PFSK-1 (cell line): Measurements from ENCODE around the gene UBE2E1.

ENCODE experiments used
- FOXP2 ChIP-seq: optimal IDR thresholded peaks from 2 replicates; pipeline ENCODE3; 2011; ENCODE audit warnings: borderline replicate concordance, control low read depth, inconsistent platforms; ENCODE audit not compliant: insufficient read depth; ENCODE audit errors: extremely low read length, extremely low read depth
- POLR2AphosphoS5 ChIP-seq: IDR thresholded peaks from 2 replicates; pipeline ENCODE4 v1.6.1; 2012; ENCODE audit warnings: low read depth, mild to moderate bottlenecking, control low read depth, low read length, moderate library complexity
- REST ChIP-seq, 2 experiments: IDR thresholded peaks; 2 replicates each; pipeline versions ENCODE4 v1.6.1 to v1.8.0; 2011 to 2012; ENCODE audit warnings: low read depth in 2 of 2, low read length in 2 of 2, control low read depth in 1 of 2, inconsistent platforms in 1 of 2, mild to moderate bottlenecking in 1 of 2, moderate library complexity in 1 of 2; ENCODE audit not compliant: insufficient read depth in 1 of 2
- SIN3A ChIP-seq: IDR thresholded peaks from 2 replicates; pipeline ENCODE4 v1.6.1; 2012; ENCODE audit warnings: mild to moderate bottlenecking, low read length, moderate library complexity, borderline replicate concordance; ENCODE audit not compliant: insufficient read depth
- TAF1 ChIP-seq: IDR thresholded peaks from 2 replicates; pipeline ENCODE4 v1.6.1; 2012; ENCODE audit warnings: low read length, control low read depth, borderline replicate concordance; ENCODE audit not compliant: insufficient read depth

The UBE2E1 gene

GRCh38 chr3:23840521-23840920 lies 34.8 kb downstream of the UBE2E1 start:
- no peak for TF ChIP-seq FOXP2
- no peak for TF ChIP-seq POLR2AphosphoS5
- no peak for TF ChIP-seq REST (IDR thresholded peaks at IDR 0.05; ENCODE audit: insufficient read depth in 1 of 2, low read depth in 2 of 2, low read length in 2 of 2)
- TF ChIP-seq SIN3A, result no peak
- TF ChIP-seq TAF1, result no peak

- no peak for TF ChIP-seq FOXP2
- no peak for TF ChIP-seq SIN3A
- TF ChIP-seq POLR2AphosphoS5, result no peak
- no peak for TF ChIP-seq REST (IDR thresholded peaks at IDR 0.05; ENCODE audit: insufficient read depth in 1 of 2, low read depth in 2 of 2, low read length in 2 of 2)
- no peak for TF ChIP-seq TAF1
These were observed 38.1 kb downstream of the UBE2E1 start for GRCh38 chr3:23843869-23844268.

GRCh38 chr3:23845326-23846216 lies 39.8 kb downstream of the UBE2E1 start:
- TF ChIP-seq SIN3A, result no peak
- no peak for TF ChIP-seq POLR2AphosphoS5
- no peak for TF ChIP-seq TAF1
- no peak for TF ChIP-seq FOXP2
- TF ChIP-seq REST (IDR thresholded peaks at IDR 0.05; ENCODE audit: insufficient read depth in 1 of 2, low read depth in 2 of 2, low read length in 2 of 2), result no peak

- TF ChIP-seq TAF1 (no peak), SIN3A (no peak), REST (IDR thresholded peaks at IDR 0.05; ENCODE audit: insufficient read depth in 1 of 2, low read depth in 2 of 2, low read length in 2 of 2) (no peak), FOXP2 (no peak), POLR2AphosphoS5 (no peak)
These were observed 50.5 kb downstream of the UBE2E1 start for GRCh38 chr3:23856286-23856685.

GRCh38 chr3:23859012-23859743 lies 53.4 kb downstream of the UBE2E1 start:
- TF ChIP-seq POLR2AphosphoS5 (no peak), TAF1 (no peak), REST (IDR thresholded peaks at IDR 0.05; ENCODE audit: insufficient read depth in 1 of 2, low read depth in 2 of 2, low read length in 2 of 2) (no peak), SIN3A (no peak), FOXP2 (no peak)
